ENCODE results near the gene HOXC10. TPM values are rescaled to one million over a fixed set of nuclear protein-coding genes. Genes with fewer than 3 reads are reported as not detected.

The HOXC10 gene
- total RNA-seq, 1 donor from 2014 or later = 1.8 TPM

DNA sequence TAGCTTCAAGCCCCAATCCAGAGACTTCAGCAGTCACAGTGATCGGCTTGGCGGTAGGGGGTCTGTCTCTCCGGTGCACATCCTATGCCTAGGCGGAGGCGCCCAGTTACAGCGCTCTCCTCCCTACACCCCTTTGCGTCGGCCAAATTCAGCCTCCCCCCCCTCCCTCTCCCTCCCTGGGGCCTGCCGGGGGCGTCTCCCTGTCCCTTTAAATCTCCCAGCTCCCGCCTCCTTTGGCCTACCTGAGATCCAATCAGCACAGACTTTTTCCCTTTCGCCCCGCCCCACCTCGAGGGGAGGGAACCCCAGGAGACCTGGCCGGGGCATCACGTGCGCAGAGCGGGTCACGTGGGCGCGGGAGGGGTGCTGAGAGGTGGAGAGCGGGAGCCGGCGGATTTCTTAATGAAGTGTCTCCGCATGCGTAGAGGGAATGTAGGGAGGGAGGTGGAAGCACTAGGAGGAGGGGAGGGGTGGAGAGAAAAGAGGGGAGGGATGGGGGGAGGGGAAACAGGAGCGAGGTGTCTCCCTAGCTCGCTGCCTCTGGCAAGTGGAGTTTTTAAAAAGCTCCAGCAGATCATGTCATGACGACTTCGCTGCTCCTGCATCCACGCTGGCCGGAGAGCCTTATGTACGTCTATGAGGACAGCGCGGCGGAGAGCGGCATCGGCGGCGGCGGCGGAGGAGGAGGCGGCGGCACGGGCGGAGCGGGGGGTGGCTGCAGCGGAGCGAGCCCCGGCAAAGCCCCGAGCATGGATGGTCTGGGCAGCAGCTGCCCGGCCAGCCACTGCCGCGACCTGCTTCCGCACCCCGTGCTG, 46.4 kb upstream of the HOXC10 start, which contains the start of gene HOXC13:
TSS of gene HOXC13 (plus strand) at position 506 of the 815 bp plus-strand sequence. CDS start at position 582, 76 bp downstream.
- Mint-ChIP-seq H3K27me3 (ENCODE audit: low read depth) (peaks cover 98% of the 10 kb centered on the region), H3K4me1 (no peaks in the 10 kb centered on the region), H3K27ac (ENCODE audit: unreplicated experiment) (no peak within 1 kb of the TSS), H3K9me3 (no peaks in the 10 kb centered on the region), H3K4me3 (no peak within 1 kb of the TSS), H3K36me3 (ENCODE audit: low read depth) (no peaks in the 10 kb centered on the region)
- TF ChIP-seq, protein P1, sequence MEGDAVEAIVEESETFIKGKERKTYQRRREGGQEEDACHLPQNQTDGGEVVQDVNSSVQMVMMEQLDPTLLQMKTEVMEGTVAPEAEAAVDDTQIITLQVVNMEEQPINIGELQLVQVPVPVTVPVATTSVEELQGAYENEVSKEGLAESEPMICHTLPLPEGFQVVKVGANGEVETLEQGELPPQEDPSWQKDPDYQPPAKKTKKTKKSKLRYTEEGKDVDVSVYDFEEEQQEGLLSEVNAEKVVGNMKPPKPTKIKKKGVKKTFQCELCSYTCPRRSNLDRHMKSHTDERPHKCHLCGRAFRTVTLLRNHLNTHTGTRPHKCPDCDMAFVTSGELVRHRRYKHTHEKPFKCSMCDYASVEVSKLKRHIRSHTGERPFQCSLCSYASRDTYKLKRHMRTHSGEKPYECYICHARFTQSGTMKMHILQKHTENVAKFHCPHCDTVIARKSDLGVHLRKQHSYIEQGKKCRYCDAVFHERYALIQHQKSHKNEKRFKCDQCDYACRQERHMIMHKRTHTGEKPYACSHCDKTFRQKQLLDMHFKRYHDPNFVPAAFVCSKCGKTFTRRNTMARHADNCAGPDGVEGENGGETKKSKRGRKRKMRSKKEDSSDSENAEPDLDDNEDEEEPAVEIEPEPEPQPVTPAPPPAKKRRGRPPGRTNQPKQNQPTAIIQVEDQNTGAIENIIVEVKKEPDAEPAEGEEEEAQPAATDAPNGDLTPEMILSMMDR (conservative IDR thresholded peaks at IDR 0.05) = no peak
- no peak for DNase-seq (ENCODE audit: low read depth, low spot score)

DNA sequence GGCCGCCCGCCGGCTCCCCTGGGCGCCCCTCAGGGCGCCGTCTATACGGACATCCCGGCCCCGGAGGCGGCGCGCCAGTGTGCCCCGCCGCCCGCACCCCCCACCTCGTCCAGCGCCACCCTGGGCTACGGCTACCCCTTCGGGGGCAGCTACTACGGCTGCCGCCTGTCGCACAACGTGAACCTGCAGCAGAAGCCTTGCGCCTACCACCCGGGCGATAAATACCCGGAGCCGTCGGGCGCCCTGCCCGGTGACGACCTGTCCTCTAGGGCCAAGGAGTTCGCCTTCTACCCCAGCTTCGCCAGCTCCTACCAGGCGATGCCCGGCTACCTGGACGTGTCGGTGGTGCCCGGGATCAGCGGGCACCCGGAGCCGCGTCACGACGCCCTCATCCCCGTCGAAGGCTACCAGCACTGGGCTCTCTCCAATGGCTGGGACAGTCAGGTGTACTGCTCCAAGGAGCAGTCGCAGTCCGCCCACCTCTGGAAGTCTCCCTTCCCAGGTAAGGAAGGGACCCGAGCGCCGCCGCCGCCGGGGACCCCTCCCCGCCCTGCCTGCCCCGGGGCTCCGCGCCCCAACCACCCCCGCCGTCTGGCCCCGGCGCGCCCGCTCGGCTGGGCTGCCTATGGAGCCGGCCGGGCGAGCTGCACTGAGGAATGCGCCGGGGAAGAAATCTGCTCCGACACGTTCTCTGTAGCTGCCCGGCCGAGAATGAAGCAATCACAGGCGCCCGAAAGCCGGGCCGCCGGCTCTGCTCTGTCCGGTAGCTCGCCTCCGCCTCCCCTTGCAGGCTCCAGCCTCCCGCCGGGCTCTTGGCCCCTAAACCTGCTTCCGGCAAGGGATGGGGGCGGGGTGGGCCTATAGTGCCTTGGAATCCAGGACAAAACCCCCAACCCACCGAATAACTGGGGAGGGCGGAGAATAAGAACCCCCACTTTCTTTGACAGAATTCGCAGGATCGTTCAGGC, 45.5 kb upstream of the HOXC10 start:
- DNase-seq (ENCODE audit: low read depth, low spot score) = no peak
- Mint-ChIP-seq H3K4me1 (no peaks in the 10 kb centered on the region), H3K4me3 (no peak overlapping the region), H3K27me3 (ENCODE audit: low read depth) (peaks cover 98% of the 10 kb centered on the region), H3K27ac (ENCODE audit: unreplicated experiment) (no peak overlapping the region), H3K36me3 (ENCODE audit: low read depth) (no peaks in the 10 kb centered on the region), H3K9me3 (no peaks in the 10 kb centered on the region)
- TF ChIP-seq, protein P1 (conservative IDR thresholded peaks at IDR 0.05) = no peak

- Mint-ChIP-seq H3K9me3 (no peaks in the 10 kb centered on the region), H3K4me3 (no peak overlapping the region), H3K27me3 (ENCODE audit: low read depth) (peaks cover 98% of the 10 kb centered on the region)
Observed at GRCh38 chr12:53940443-53941014, 44.4 kb upstream of the HOXC10 start.

GRCh38 chr12:53941187-53941586, 43.8 kb upstream of the HOXC10 start:
- Mint-ChIP-seq H3K4me3 (no peak overlapping the region), H3K4me1 (no peaks in the 10 kb centered on the region), H3K27ac (ENCODE audit: unreplicated experiment) (no peak overlapping the region), H3K27me3 (ENCODE audit: low read depth) (peaks cover 98% of the 10 kb centered on the region), H3K9me3 (no peaks in the 10 kb centered on the region), H3K36me3 (ENCODE audit: low read depth) (no peaks in the 10 kb centered on the region)
- DNase-seq (ENCODE audit: low read depth, low spot score) = no peak
- TF ChIP-seq, protein P1 (conservative IDR thresholded peaks at IDR 0.05) = no peak

More at GRCh38 chr12:53940443-53941014, 44.4 kb upstream of the HOXC10 start:
- Mint-ChIP-seq H3K27ac (ENCODE audit: unreplicated experiment) (no peak overlapping the region), H3K4me1 (no peaks in the 10 kb centered on the region), H3K36me3 (ENCODE audit: low read depth) (no peaks in the 10 kb centered on the region)
- DNase-seq (ENCODE audit: low read depth, low spot score) = no peak
- TF ChIP-seq, protein P1 (conservative IDR thresholded peaks at IDR 0.05) = no peak

GRCh38 chr12:53941750-53942149, 43.2 kb upstream of the HOXC10 start:
- TF ChIP-seq, protein P1 (conservative IDR thresholded peaks at IDR 0.05) = no peak
- H3K4me3 Mint-ChIP-seq = no peak overlapping the region

More at GRCh38 chr12:53941750-53942149, 43.2 kb upstream of the HOXC10 start:
- no peaks in the 10 kb centered on the region for H3K36me3 Mint-ChIP-seq (ENCODE audit: low read depth)
- no peak for DNase-seq (ENCODE audit: low read depth, low spot score)
- H3K9me3 Mint-ChIP-seq = no peaks in the 10 kb centered on the region
- H3K27ac Mint-ChIP-seq (ENCODE audit: unreplicated experiment) = no peak overlapping the region
- H3K4me1 Mint-ChIP-seq = no peaks in the 10 kb centered on the region
- H3K27me3 Mint-ChIP-seq (ENCODE audit: low read depth) = peaks cover 98% of the 10 kb centered on the region

Data from neural crest cell (in vitro differentiated cells).